ENCODE results near the gene TLK1.

Gene TLK1

GRCh38 chr2:170991398-170992182, 169.1 kb downstream of the TLK1 start:
- DNase-seq: no peak

- DNase-seq: no peak
Observed at GRCh38 chr2:170986566-170987258, 174.0 kb downstream of the TLK1 start.

DNA sequence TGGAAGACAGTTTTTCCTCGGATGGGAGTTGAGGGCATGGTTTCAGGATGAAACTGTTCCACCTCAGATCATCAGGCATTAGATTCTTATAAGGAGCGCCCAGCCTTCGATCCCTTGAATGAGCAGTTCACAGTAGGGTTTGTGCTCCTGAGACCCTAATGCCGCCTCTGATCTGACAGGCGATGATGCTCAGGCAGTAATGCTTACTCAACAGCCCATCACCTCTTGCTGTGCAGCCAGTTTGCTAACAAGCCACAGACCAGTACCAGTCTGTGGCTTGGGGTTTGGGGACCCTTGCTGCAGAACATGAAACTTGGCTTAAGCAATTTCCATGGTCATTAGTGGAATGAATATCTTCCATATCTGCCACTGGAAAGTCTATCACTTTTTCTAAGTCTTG, 175.3 kb downstream of the TLK1 start:
- DNase-seq: no peak

- DNase-seq: no peak
Observed at GRCh38 chr2:170984079-170984478, 176.6 kb downstream of the TLK1 start.

- no peak for DNase-seq
Observed at GRCh38 chr2:170975943-170976270, 184.8 kb downstream of the TLK1 start.

- no peak for DNase-seq
Observed at GRCh38 chr2:170975127-170975942, 185.4 kb downstream of the TLK1 start.

- DNase-seq: no peak
Observed at GRCh38 chr2:170974304-170974993, 186.2 kb downstream of the TLK1 start.

DNA sequence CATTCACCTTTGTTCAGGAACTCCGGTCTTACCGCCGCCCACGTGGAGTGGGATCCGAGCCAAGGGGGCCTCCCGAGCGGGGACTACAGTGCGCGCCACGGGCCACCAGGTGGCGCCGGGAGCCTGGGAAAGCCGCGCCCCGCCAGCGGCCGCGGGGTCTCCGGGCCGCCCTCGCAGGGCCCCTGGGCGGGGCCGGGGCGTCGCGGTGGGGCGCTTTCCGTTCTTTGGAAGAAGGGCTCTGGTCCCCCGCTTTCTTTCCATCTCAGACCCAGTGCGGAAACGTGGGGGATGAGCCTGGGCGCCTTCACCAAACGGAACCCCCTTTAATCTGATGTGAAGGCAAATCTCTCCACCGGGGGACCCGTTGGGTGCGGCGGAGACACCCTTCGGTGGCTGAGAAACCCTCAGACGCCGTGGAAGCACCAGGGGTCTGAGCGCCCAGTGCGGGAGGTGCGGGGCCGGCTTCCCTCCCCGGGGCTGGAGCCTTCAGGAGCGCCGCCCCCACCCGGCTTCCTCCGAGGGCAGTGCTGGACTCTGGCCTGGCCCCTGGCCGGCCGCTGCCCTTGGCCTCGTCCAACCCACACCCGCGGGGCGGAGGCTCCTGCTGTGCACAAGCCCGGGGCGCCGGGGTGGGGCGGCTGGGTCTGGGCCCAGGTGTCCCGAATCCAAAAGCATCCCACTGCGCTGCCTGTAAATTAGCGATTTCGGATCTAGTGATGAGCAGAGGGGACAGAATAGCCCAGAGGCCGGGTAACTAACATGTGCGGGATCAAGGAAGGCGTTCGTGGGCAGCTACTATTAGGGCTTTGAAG, 187.0 kb downstream of the TLK1 start:
- peak; percentile 46 to 55 for DNase-seq

GRCh38 chr2:170973225-170973491, 187.5 kb downstream of the TLK1 start:
- DNase-seq: no peak

- peak; percentile 13 to 35 for DNase-seq
Observed at GRCh38 chr2:170972296-170973224, 188.1 kb downstream of the TLK1 start.

DNA sequence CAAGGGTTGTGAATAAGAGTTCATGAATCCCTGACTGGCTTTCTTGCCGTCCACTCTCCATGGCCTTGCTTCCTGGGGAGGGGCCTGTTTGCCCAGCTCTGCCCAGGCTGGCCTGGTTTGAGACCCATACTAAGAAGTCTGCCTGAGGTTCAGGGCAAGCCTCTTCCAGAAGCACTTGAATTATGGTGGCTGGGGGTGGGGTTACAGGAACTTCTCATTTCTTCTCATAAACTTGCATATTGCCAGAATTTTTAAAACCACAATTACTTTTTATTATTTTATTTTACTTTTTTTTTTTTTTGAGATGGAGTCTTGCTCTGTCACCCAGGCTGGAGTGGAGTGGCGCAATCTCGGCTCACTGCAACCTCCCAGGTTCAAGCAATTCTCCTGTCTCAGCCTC, 189.6 kb downstream of the TLK1 start:
- no peak for DNase-seq

- DNase-seq: no peak
Observed at GRCh38 chr2:170969872-170970496, 190.7 kb downstream of the TLK1 start.

DNA sequence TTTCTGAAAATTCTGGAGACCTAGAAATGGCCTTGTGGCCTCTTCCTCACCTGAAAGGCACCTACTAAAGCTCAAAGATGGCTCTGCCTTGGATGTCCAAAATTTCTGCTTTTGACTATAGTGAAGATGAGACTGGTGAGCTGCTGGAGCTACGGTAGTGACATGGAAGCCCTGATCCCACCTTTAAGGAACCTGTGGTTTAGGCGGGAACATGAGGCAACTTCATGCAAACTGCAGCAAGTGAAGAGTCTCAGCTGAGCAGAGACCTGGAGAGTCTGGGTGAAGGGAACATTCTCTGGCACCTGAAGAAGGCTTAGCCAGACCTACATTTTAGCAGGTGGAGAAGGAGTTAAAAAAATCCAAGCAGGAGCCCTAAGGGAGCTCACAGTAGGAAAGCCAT, 191.7 kb downstream of the TLK1 start:
- DNase-seq: no peak

- no peak for DNase-seq
Observed at GRCh38 chr2:170968205-170969003, 192.3 kb downstream of the TLK1 start.

GRCh38 chr2:170967553-170967952, 193.1 kb downstream of the TLK1 start:
- DNase-seq: no peak

GRCh38 chr2:170966648-170967396, 193.9 kb downstream of the TLK1 start:
- DNase-seq: no peak

GRCh38 chr2:170965446-170966225, 195.1 kb downstream of the TLK1 start:
- no peak for DNase-seq

DNA sequence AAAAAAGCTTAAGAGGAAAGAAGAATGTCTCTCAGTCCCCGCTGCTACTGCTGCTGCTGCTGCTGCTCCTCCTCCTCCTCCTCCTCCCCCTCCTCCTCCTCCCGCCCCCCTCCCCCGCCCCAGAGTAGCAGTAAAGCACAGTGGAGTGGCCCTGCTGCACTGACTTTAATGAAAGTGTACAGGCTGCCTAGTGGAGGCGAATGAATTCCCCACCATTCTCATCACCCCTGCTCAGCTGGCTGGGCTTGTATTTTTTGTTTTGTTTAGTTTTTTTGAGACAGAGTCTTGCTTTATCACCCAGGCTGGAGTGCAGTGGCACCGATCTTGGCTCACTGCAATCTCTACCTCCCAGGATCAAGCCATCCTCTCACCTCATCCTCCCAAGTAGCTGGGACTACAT, 197.3 kb downstream of the TLK1 start:
- DNase-seq: no peak
